HL-60 (cell line): ENCODE results near the gene HERC4.

Experiments used
- DNase-seq, 2 experiments: peaks; one replicate each; pipeline ENCODE4 v3.0.0-alpha.2; 2010 to 2020; ENCODE audit warnings: low read depth in 1 of 2, low spot score in 1 of 2
- H3K27ac ChIP-seq: fragments of 250-450 bp; sonication (Bioruptor Pico); replicated peaks from 2 replicates; pipeline ENCODE4 v1.5.1; 2020; ENCODE audit warnings: mild to moderate bottlenecking, moderate library complexity
- H3K27me3 ChIP-seq: fragments of 250-450 bp; sonication (Bioruptor Pico); 2 replicates; pipeline ENCODE4 v1.5.1; 2021; ENCODE audit warnings: mild to moderate bottlenecking, moderate library complexity; ENCODE audit not compliant: insufficient read depth, poor library complexity, severe bottlenecking
- H3K4me3 ChIP-seq: replicated peaks from 2 replicates; pipeline ENCODE4 v1.5.1; 2011; ENCODE audit warnings: mild to moderate bottlenecking, control low read depth, low read length; ENCODE audit not compliant: insufficient read depth
- CTCF ChIP-seq: IDR thresholded peaks from one replicate; pipeline ENCODE4 v1.5.1; 2011; ENCODE audit warnings: low read length, control low read depth, inconsistent platforms; ENCODE audit not compliant: insufficient read depth
- GABPA ChIP-seq: IDR thresholded peaks from 2 replicates; pipeline ENCODE4 v1.6.1; 2012; ENCODE audit warnings: low read depth
- POLR2AphosphoS5 ChIP-seq: IDR thresholded peaks from 2 replicates; pipeline ENCODE4 v1.6.1; 2012; ENCODE audit warnings: low read depth
- SPI1 ChIP-seq: IDR thresholded peaks from 2 replicates; pipeline ENCODE4 v1.6.1; 2012; ENCODE audit warnings: low read depth, mild to moderate bottlenecking, borderline replicate concordance
- TF ChIP-seq, protein P1 (sequence below): IDR thresholded peaks from 2 replicates; pipeline ENCODE4 v1.6.1; 2012; ENCODE audit warnings: low read depth; ENCODE audit not compliant: insufficient replicate concordance

Gene HERC4

GRCh38 chr10:67978749-67979148, 96.3 kb downstream of the HERC4 start:
- DNase-seq: no peak
- Histone ChIP-seq H3K27me3 (no peaks in the 10 kb centered on the region), H3K4me3 (no peak overlapping the region), H3K27ac (no peak overlapping the region)
- TF ChIP-seq GABPA (no peak), CTCF (no peak), POLR2AphosphoS5 (no peak), SPI1 (no peak)
- TF ChIP-seq, protein P1, sequence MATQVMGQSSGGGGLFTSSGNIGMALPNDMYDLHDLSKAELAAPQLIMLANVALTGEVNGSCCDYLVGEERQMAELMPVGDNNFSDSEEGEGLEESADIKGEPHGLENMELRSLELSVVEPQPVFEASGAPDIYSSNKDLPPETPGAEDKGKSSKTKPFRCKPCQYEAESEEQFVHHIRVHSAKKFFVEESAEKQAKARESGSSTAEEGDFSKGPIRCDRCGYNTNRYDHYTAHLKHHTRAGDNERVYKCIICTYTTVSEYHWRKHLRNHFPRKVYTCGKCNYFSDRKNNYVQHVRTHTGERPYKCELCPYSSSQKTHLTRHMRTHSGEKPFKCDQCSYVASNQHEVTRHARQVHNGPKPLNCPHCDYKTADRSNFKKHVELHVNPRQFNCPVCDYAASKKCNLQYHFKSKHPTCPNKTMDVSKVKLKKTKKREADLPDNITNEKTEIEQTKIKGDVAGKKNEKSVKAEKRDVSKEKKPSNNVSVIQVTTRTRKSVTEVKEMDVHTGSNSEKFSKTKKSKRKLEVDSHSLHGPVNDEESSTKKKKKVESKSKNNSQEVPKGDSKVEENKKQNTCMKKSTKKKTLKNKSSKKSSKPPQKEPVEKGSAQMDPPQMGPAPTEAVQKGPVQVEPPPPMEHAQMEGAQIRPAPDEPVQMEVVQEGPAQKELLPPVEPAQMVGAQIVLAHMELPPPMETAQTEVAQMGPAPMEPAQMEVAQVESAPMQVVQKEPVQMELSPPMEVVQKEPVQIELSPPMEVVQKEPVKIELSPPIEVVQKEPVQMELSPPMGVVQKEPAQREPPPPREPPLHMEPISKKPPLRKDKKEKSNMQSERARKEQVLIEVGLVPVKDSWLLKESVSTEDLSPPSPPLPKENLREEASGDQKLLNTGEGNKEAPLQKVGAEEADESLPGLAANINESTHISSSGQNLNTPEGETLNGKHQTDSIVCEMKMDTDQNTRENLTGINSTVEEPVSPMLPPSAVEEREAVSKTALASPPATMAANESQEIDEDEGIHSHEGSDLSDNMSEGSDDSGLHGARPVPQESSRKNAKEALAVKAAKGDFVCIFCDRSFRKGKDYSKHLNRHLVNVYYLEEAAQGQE: no peak

DNA sequence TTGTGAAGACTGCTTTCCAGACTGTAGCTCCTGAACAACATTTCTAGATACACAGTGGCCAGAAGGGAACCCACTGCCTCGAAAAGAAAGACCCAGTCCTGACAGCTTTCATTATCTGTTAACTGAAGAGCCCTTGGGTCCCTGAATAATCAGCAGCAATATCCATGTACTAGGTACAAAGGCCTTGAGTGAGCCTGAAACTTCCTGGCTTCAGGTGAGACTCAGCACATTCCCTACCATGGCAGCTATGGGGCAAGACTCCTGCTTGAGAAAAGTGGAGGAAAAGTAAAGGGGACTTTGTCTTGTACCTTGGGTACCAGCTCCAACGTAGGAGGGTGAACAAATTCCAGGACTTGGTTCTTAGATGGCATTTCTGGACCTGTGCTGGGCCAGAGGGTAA, 97.8 kb downstream of the HERC4 start:
- TF ChIP-seq GABPA (no peak), CTCF (no peak), SPI1 (no peak), POLR2AphosphoS5 (no peak)
- TF ChIP-seq, protein P1: no peak
- no peak for DNase-seq
- H3K27me3 ChIP-seq: no peaks in the 10 kb centered on the region
- no peak overlapping the region for H3K27ac ChIP-seq
- no peak overlapping the region for H3K4me3 ChIP-seq

GRCh38 chr10:67976292-67977245, 98.5 kb downstream of the HERC4 start:
- no peak for TF ChIP-seq GABPA
- TF ChIP-seq SPI1: no peak
- TF ChIP-seq, protein P1: no peak
- TF ChIP-seq CTCF: no peak
- no peak for TF ChIP-seq POLR2AphosphoS5
- Histone ChIP-seq H3K27me3 (no peaks in the 10 kb centered on the region), H3K27ac (no peak overlapping the region), H3K4me3 (no peak overlapping the region)
- DNase-seq: no peak
